Calu3 (cell line): ENCODE data around the gene KHDRBS1. TPM values are rescaled to one million over a fixed set of nuclear protein-coding genes. Genes with fewer than 3 reads are reported as not detected.

Source experiments
- BruUV-seq: library from RNA; stranded (reverse); fragments of 400-500 nt; replicated peaks from 2 replicates; lab custom pipeline; 2021; lab: Mats Ljungman, UMichigan
- CTCF ChIA-PET: fragments of 300-600 bp; sonication (Branson Sonifier 250); formaldehyde crosslinking; loops from one replicate; lab custom pipeline; 2022; ENCODE audit warnings: antibody characterized with exemption; lab: Charles Lee
- DNase-seq: peaks from one replicate; pipeline ENCODE4 v3.0.0; 2022
- H3K27ac Mint-ChIP-seq: one replicate; pipeline ENCODE4 v1.8.0; 2022; ENCODE audit warnings: mixed read lengths; ENCODE audit not compliant: unreplicated experiment
- H3K27me3 Mint-ChIP-seq: one replicate; pipeline ENCODE4 v1.8.0; 2022; ENCODE audit warnings: mixed read lengths; ENCODE audit not compliant: unreplicated experiment
- H3K36me3 Mint-ChIP-seq: one replicate; pipeline ENCODE4 v1.8.0; 2022; ENCODE audit warnings: mild to moderate bottlenecking, moderate library complexity, mixed read lengths; ENCODE audit not compliant: insufficient read depth, unreplicated experiment
- H3K4me1 Mint-ChIP-seq: one replicate; pipeline ENCODE4 v1.8.0; 2022; ENCODE audit warnings: mild to moderate bottlenecking, low read depth, mixed read lengths; ENCODE audit not compliant: unreplicated experiment
- H3K4me3 Mint-ChIP-seq: one replicate; pipeline ENCODE4 v1.8.0; 2022; ENCODE audit warnings: mild to moderate bottlenecking, low read depth, moderate library complexity, mixed read lengths; ENCODE audit not compliant: unreplicated experiment
- H3K9me3 Mint-ChIP-seq: one replicate; pipeline ENCODE4 v1.8.0; 2022; ENCODE audit warnings: low read depth, mixed read lengths; ENCODE audit not compliant: unreplicated experiment
- CTCF ChIP-seq: fragments of 200-600 bp; IDR thresholded peaks from one replicate; pipeline ENCODE4 v1.8.0; 2022; ENCODE audit warnings: antibody characterized with exemption; ENCODE audit not compliant: unreplicated experiment
- intact Hi-C: fragments of 100-400 bp; cut with micrococcal nuclease; formaldehyde crosslinking; loops from one replicate; pipeline ENCODE4 v1.10.0; 2022; ENCODE audit not compliant: unreplicated experiment
- microRNA-seq: library from miRNA; unstranded; fragments of <30 nt; microRNA quantifications from one replicate; pipeline ENCODE4 v1.2.0, GENCODE V29; 2022
- total RNA-seq: library from RNA; stranded (reverse); gene quantifications from 2 replicates; pipeline ENCODE4 v1.2.3, GENCODE V29; 2022

KHDRBS1 gene
- total RNA-seq, 1 experiment from 2014 or later, result 158 TPM

- Mint-ChIP-seq H3K27ac (no peak overlapping the region), H3K27me3 (no peaks in the 10 kb centered on the region), H3K4me1 (no peaks in the 10 kb centered on the region), H3K36me3 (peaks cover 10% of the 10 kb centered on the region), H3K4me3 (no peak overlapping the region), H3K9me3 (no peaks in the 10 kb centered on the region)
- BruUV-seq, result no TSS peak
- intact Hi-C loops, result no loop called here
- TF ChIP-seq CTCF, result no peak
- DNase-seq, result no peak
- CTCF ChIA-PET, result no interaction called here
Measured at GRCh38 chr1:32091176-32091575, 77.5 kb downstream of the KHDRBS1 start.

- CTCF ChIA-PET, result no interaction called here
- Mint-ChIP-seq H3K9me3 (no peaks in the 10 kb centered on the region), H3K36me3 (peaks cover 14% of the 10 kb centered on the region), H3K27ac (no peak overlapping the region), H3K4me3 (no peak overlapping the region), H3K4me1 (no peaks in the 10 kb centered on the region), H3K27me3 (no peaks in the 10 kb centered on the region)
- intact Hi-C loops, result no loop called here
- DNase-seq, result no peak
- no peak for TF ChIP-seq CTCF
- BruUV-seq, result no TSS peak
Measured at GRCh38 chr1:32091591-32091990, 77.9 kb downstream of the KHDRBS1 start.

Small RNAs within 50 kb of the gene (microRNA-seq; reads per million reads assigned to microRNA genes)
- gene MIR5585, result not detected

Other genes with a start within 250 kb of the KHDRBS1 start
- 1.9 and 2.9 TPM in 2 replicates for gene ADGRB2, start 249.5 kb upstream of the KHDRBS1 start, total RNA-seq
- gene SPOCD1, start 197.8 kb upstream of the KHDRBS1 start, total RNA-seq, result 6.3 and 8.4 TPM in 2 replicates
- 337 and 366 TPM in 2 replicates for gene PTP4A2, start 75.5 kb upstream of the KHDRBS1 start, total RNA-seq
- 18.9 and 19.5 TPM in 2 replicates for gene TMEM39B, start 59.1 kb downstream of the KHDRBS1 start, total RNA-seq
- gene KPNA6, start 94.2 kb downstream of the KHDRBS1 start, total RNA-seq, result 84.3 and 84.4 TPM in 2 replicates
- gene TXLNA, start 165.8 kb downstream of the KHDRBS1 start, total RNA-seq, result 58.4 and 62.4 TPM in 2 replicates
- gene CCDC28B, start 186.7 kb downstream of the KHDRBS1 start, total RNA-seq, result 7.1 and 8.2 TPM in 2 replicates
- gene IQCC, start 191.8 kb downstream of the KHDRBS1 start, total RNA-seq, result 6.6 and 7.6 TPM in 2 replicates
- gene DCDC2B, start 195.2 kb downstream of the KHDRBS1 start, total RNA-seq, result not detected in 2 replicates
- 31.6 and 35.5 TPM in 2 replicates for gene TMEM234, start 208.5 kb downstream of the KHDRBS1 start, total RNA-seq
- 178 and 186 TPM in 2 replicates for gene EIF3I, start 208.5 kb downstream of the KHDRBS1 start, total RNA-seq
- gene FAM167B, start 233.4 kb downstream of the KHDRBS1 start, total RNA-seq, result 1.5 and 1.8 TPM in 2 replicates
- 0.66 and 0.88 TPM in 2 replicates for gene LCK, start 237.4 kb downstream of the KHDRBS1 start, total RNA-seq